NCI-H1436 (cell line): ENCODE measurements around the gene PROC.
"Not testable (repeated sequence)": the region's sequence is repeated elsewhere in the genome, so short reads cannot be mapped to it uniquely, and the experiment has no call there.

Experiments used
- DNase-seq: peaks from one replicate; lab custom pipeline; 2025; lab: John Stamatoyannopoulos, UW

Gene PROC

GRCh38 chr2:127394492-127394891 lies 23.7 kb upstream of the PROC start:
- no peak for DNase-seq

- no peak for DNase-seq
These were observed 20.5 kb upstream of the PROC start for GRCh38 chr2:127397568-127398238.

GRCh38 chr2:127398239-127398590 lies 20.0 kb upstream of the PROC start:
- DNase-seq, result no peak

- DNase-seq, result no peak
These were observed 17.7 kb upstream of the PROC start for GRCh38 chr2:127400533-127400896.

GRCh38 chr2:127400897-127401756 lies 17.1 kb upstream of the PROC start:
- no peak for DNase-seq

GRCh38 chr2:127401757-127402695 lies 16.2 kb upstream of the PROC start:
- no peak for DNase-seq

- no peak for DNase-seq
These were observed 14.8 kb upstream of the PROC start for GRCh38 chr2:127403460-127403859.

- no peak for DNase-seq
These were observed 13.6 kb upstream of the PROC start for GRCh38 chr2:127404466-127405254.

- no peak for DNase-seq
These were observed 13.0 kb upstream of the PROC start for GRCh38 chr2:127405255-127405610.

- DNase-seq, result no peak
These were observed 11.8 kb upstream of the PROC start for GRCh38 chr2:127406454-127406853.

- no peak for DNase-seq
These were observed 11.1 kb upstream of the PROC start for GRCh38 chr2:127407091-127407490.

- DNase-seq, result no peak
These were observed 10.6 kb upstream of the PROC start for GRCh38 chr2:127407661-127408003.

- DNase-seq, result peak; percentile 88
These were observed 10.0 kb upstream of the PROC start for GRCh38 chr2:127408004-127408806.

GRCh38 chr2:127408807-127409099 lies 9.5 kb upstream of the PROC start:
- no peak for DNase-seq

GRCh38 chr2:127409716-127410115 lies 8.5 kb upstream of the PROC start:
- not testable (repeated sequence) for DNase-seq

- no peak for DNase-seq
These were observed 7.2 kb upstream of the PROC start for GRCh38 chr2:127410871-127411652.

- no peak for DNase-seq
These were observed 6.4 kb upstream of the PROC start for GRCh38 chr2:127411653-127412369.

- no peak for DNase-seq
These were observed 5.0 kb upstream of the PROC start for GRCh38 chr2:127413200-127413599.

GRCh38 chr2:127413782-127414637 lies 4.2 kb upstream of the PROC start:
- no peak for DNase-seq
